ENCODE measurements around the gene ETS1. TPM values are rescaled to one million over a fixed set of nuclear protein-coding genes. Genes with fewer than 3 reads are reported as not detected.

Gene ETS1
- total RNA-seq, 6 experiments from 2014 or later, result 14.2 to 37.2 (median 23.3) TPM

DNA sequence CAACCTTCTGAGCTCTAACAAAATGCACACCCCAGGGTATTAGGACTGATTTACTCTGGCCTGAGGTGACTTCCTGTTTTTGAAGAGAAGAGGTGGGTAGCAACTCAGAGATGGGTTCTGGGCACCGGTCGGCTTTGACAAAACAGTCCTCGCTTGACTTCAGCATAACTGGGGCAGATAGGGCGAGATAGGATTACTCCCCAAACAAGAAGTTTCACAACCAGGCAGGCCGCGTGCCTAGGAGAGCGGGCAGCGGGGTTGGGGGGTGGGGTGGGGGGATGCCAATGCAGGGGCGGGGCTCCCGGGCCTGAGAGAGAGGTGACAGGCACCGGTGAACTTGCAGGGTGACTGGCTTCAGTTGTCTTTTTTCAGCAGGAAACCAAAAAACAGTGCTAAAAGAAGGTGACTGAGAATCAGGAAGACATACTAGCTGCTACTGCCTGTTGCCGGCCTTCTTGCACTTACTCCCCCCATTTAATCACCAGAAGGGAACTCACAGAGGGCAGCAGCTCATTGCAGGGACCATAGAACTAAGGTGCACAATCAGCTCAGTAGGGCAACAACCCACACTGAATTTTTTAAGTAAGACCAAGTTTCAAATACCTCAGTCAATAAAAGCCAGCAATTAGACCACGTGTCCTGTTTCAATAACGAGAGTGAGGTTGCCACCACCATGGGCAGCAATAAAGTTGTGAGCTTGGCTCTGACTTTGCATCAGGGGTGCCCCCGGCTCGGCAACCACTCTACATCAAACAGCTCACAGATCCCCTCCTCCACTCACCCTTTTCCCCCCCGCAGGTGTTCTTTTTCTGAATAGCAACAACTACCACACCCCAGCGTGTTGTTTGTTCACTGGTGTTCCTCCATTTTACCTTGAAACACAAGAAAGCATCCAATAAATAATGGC is 37.2 kb upstream of the ETS1 start:
- no peak for TF ChIP-seq POLR2A (IDR thresholded peaks at IDR 0.05)
- TF ChIP-seq, protein P1, sequence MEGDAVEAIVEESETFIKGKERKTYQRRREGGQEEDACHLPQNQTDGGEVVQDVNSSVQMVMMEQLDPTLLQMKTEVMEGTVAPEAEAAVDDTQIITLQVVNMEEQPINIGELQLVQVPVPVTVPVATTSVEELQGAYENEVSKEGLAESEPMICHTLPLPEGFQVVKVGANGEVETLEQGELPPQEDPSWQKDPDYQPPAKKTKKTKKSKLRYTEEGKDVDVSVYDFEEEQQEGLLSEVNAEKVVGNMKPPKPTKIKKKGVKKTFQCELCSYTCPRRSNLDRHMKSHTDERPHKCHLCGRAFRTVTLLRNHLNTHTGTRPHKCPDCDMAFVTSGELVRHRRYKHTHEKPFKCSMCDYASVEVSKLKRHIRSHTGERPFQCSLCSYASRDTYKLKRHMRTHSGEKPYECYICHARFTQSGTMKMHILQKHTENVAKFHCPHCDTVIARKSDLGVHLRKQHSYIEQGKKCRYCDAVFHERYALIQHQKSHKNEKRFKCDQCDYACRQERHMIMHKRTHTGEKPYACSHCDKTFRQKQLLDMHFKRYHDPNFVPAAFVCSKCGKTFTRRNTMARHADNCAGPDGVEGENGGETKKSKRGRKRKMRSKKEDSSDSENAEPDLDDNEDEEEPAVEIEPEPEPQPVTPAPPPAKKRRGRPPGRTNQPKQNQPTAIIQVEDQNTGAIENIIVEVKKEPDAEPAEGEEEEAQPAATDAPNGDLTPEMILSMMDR (IDR thresholded peaks at IDR 0.05), result no peak
- peaks cover 0 to 33% (median 13%) of the 10 kb centered on the region in 4 donors for H3K4me1 ChIP-seq
- no peak overlapping the region for H3K4me3 ChIP-seq
- peak; percentile 84 to 90 (median 90) for DNase-seq
- H3K9me3 ChIP-seq, result no peaks in the 10 kb centered on the region
- 39% methylated on average over 9 of the region's 18 CpGs for WGBS (ENCODE audit: insufficient coverage, low coverage, low lambda C conversion rate, missing lambda C conversion rate)
- H3K36me3 ChIP-seq, result no peaks in the 10 kb centered on the region
- peak overlapping the region; percentile 42 to 83 (median 48) for H3K27ac ChIP-seq
- H3K27me3 ChIP-seq, result no peaks in the 10 kb centered on the region
- intact Hi-C loops (cut with DNase I), result no loop called here
- ATAC-seq, result peak; percentile 85 to 92 (median 88)

DNA sequence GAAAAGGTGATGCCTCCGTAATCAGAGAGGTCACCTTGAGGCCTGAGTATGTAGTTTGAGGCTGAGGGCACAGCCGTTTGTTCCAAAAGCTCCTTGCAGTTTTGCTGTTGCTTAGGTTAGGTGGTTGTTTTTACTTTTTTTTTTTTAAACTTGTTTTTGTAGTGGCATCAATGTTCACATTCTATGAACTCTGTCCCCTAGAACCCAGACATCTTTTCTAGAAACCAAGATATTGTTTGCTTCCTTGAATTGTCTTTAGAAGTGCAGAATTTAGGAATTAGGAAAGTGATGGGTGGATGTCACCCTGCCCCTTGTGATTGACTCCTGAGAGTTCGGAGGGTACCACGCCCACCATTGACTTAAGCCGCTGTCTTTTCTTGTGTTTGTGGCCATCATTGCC is 35.7 kb upstream of the ETS1 start:
- intact Hi-C loops (cut with DNase I), result no loop called here
- 75% methylated on average over 5 of the region's 5 CpGs for WGBS (ENCODE audit: insufficient coverage, low coverage, low lambda C conversion rate, missing lambda C conversion rate)

DNA sequence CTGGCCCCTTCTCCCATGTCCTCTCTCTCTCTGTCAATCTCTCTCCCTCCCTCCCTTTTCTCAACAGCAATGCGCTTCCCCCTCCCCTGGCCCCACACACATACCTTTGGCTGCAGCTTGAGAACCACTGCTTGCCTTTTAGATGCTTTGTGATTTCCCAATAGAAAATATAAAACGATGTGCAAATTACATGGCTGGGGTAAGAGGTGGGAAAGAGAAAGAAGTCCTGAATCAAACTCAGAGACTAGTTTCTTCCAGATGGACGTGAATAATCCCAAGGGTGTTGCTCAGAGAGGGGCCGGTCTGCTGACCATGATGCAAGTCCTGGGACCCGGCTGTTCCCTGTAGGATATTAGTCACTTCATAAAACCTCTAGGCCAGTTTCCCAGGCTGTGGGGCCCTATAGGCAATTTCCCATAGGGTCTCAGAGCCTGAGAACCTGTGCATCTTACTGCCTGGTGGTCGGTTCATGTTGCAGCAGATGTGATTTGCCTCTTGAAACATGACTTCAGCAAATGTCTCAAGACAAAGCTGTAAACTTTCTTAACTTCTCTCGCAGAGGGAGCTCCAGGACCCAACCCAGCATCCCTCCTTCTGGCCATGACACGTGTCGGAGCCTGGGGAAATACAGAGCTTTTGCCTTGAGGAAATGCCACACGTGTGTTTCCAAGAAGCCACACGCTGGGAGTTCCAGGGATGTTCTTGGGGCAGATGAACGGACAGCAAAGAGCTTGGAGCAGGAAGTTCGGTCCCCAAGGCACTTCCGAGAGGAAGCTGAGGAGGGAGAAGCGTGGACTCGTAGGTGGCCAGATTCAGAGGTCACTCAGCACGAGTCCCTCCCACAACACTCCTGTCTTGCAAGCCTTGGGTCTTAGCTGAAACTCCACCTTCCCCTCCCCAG is 34.5 kb upstream of the ETS1 start:
- TF ChIP-seq POLR2A (IDR thresholded peaks at IDR 0.05), result no peak
- TF ChIP-seq, protein P1 (IDR thresholded peaks at IDR 0.05), result no peak
- no peak overlapping the region for H3K27ac ChIP-seq
- DNase-seq (no peak), ATAC-seq (peak in 1 of 4 donors; percentile 4)
- H3K36me3 ChIP-seq, result no peaks in the 10 kb centered on the region
- H3K27me3 ChIP-seq, result no peaks in the 10 kb centered on the region
- no peak overlapping the region for H3K4me3 ChIP-seq
- intact Hi-C loops (cut with DNase I), result no loop called here
- H3K4me1 ChIP-seq, result peaks cover 0 to 27% (median 12%) of the 10 kb centered on the region in 4 donors
- no peaks in the 10 kb centered on the region for H3K9me3 ChIP-seq
- WGBS (ENCODE audit: insufficient coverage, low coverage, low lambda C conversion rate, missing lambda C conversion rate), result 68% methylated on average over 3 of the region's 17 CpGs

More for the DNA sequence above, 35.7 kb upstream of the ETS1 start:
- Histone ChIP-seq H3K27me3 (no peaks in the 10 kb centered on the region), H3K36me3 (no peaks in the 10 kb centered on the region), H3K4me1 (peaks cover 0 to 27% (median 12%) of the 10 kb centered on the region in 4 donors), H3K4me3 (no peak overlapping the region), H3K27ac (no peak overlapping the region), H3K9me3 (no peaks in the 10 kb centered on the region)
- DNase-seq (no peak), ATAC-seq (no peak)
- TF ChIP-seq POLR2A (IDR thresholded peaks at IDR 0.05), result no peak
- TF ChIP-seq, protein P1 (IDR thresholded peaks at IDR 0.05), result no peak

DNA sequence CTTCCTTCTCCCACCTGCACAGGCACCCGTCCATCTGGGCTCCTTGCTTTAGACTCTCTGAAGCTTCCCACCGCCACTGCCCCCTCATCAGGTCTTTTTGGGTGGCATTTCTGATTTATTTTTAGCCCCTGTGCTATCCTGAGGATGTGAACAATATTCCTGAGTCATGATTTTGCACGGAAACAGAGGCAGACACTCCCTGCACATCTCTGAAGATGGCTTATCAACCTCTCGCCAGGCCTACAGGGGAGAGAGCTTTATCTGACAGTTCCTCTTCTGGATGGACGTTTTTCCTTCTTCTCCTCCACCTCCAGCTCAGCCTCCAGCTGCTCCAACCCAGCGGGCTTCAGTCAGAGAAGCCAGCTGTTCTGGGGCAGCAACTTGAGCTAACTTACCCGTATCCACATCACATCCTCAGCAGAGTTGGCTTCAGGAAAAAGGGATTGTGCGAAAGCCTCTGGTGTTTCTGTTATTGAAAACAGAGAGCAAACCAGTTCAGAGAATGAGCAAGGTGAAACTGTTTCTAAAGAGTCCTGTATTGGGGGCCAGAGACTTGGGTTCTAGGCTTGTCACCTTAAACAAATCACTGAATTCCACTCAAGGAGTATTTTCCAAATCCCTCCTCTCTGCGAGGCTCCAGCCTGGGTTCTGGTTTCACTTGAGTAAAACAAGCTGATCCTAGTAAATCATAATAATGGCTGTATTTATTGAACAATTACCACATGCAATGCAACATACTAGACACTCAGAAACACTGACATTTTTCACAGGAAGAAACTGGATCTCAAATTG is 33.1 kb upstream of the ETS1 start:
- no peak overlapping the region for H3K4me3 ChIP-seq
- ATAC-seq (no peak), DNase-seq (no peak)
- H3K9me3 ChIP-seq, result no peaks in the 10 kb centered on the region
- intact Hi-C loops (cut with DNase I), result no loop called here
- no peaks in the 10 kb centered on the region for H3K36me3 ChIP-seq
- WGBS (ENCODE audit: insufficient coverage, low coverage, low lambda C conversion rate, missing lambda C conversion rate), result 68% methylated on average over 9 of the region's 9 CpGs
- no peaks in the 10 kb centered on the region for H3K27me3 ChIP-seq
- no peak for TF ChIP-seq POLR2A (IDR thresholded peaks at IDR 0.05)
- TF ChIP-seq, protein P1 (IDR thresholded peaks at IDR 0.05), result no peak
- H3K27ac ChIP-seq, result no peak overlapping the region
- peaks cover 0 to 16% (median 7%) of the 10 kb centered on the region in 4 donors for H3K4me1 ChIP-seq
